MM.1S (cell line): ENCODE data around the gene DNAJC6.

Experiments used
- CTCF ChIP-seq: fragments of 300-600 bp; sonication (generic); IDR thresholded peaks from 2 replicates; pipeline ENCODE4 v1.5.1; 2016; ENCODE audit warnings: antibody characterized with exemption, low read length, mixed read lengths
- EZH2 ChIP-seq: fragments of 300-600 bp; sonication (generic); optimal IDR thresholded peaks from 2 replicates; pipeline ENCODE3; 2017; ENCODE audit warnings: low read depth, mild to moderate bottlenecking, antibody characterized with exemption, low read length, mixed read lengths
- EZH2phosphoT487 ChIP-seq: fragments of 300-600 bp; sonication (generic); IDR thresholded peaks from 2 replicates; pipeline ENCODE4 v1.6.1; 2018; ENCODE audit warnings: antibody characterized with exemption, low read length

DNA sequence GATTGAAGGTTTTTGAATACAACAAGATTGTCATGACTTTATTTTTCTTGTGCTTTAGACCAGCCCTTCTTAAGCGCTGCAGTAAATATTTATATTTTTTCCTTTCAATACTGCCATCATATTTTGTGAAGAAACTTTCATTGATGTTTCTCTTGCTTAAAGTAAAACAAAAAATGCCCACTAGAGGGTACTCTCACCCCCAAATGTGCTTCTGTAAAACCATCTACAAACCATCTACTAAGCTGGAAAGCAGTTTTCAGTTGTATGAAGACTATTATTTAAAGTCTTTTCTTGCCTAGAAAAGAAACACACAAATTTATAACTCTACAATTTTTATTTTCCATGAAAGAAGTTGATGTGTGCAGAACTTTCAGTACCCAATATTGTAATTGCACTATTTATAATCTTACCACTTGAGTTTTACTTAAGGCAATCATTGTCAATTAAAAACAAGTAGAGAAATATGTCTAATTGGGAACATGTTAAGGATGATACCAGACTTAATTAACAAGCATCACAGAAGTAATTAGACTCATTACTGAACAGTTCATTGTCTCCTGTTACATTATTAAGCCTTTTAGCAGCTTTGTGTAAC lies 121.9 kb downstream of the DNAJC6 start:
- peak; percentile 66 for TF ChIP-seq CTCF
- no peak for TF ChIP-seq EZH2
- no peak for TF ChIP-seq EZH2phosphoT487
